ENCODE measurements around the gene TOR1A.
"Not testable (repeated sequence)": the region's sequence is repeated elsewhere in the genome, so short reads cannot be mapped to it uniquely, and the experiment has no call there.

- not testable (repeated sequence) for TF ChIP-seq CTCF, POLR2AphosphoS5, POLR2A, EP300 (IDR thresholded peaks at IDR 0.05)
Measured at GRCh38 chr9:129784970-129785369, 39.0 kb downstream of the TOR1A start.
